ENCODE results near the gene S100PBP. TPM values are rescaled to one million over a fixed set of nuclear protein-coding genes. Genes with fewer than 3 reads are reported as not detected.

The S100PBP gene
- total and polyA plus RNA-seq, 2 donors (not counting 3 experiments of a cell fraction or from before 2014, with no cell fraction given) = 15.4 to 38.6 TPM

DNA sequence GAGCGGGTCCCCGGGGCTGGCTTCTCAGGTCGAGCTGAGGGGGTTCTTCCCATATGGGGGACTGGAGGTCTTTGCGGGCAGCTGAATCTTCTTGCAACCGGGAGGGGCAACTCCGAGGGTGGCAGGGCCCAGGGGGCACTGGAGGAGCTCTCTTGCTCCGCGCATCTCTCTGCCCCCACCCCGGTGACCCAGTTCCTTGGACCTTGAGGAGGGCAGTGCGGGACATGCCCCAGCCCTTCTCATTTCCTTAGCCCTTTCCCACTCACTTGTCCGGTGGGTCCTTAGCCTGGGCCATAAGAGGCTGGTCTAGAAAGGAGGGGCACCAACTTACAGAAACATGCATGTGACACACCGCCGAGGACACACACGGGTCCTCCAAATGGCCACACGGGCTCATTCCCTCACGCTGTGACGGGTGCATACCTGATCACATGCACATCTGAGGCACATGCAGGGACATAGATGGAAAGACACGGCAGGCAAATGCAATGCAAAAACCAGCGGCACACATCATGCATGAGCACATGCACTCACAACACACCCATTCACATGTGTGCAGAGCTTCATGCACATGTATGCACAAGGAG is 69.5 kb downstream of the S100PBP start:
- no peak overlapping the region for H3K4me2 ChIP-seq (ENCODE audit: insufficient read depth, low read length)
- CTCF ChIA-PET = interaction anchor here (0.5 to 3.3 kb wide), 11 partner anchors 8 to 229 kb away, joined by 3 to 20 read pairs (median 3); no protein-coding TSS in a partner anchor
- POLR2A ChIA-PET = no interaction called here

More for the DNA sequence above, 69.5 kb downstream of the S100PBP start:
- Histone ChIP-seq H3K79me2 (ENCODE audit: control insufficient read depth, insufficient read depth, low read length) (no peaks in the 10 kb centered on the region), H3K27ac (ENCODE audit: insufficient read depth, low read depth, low read length) (no peak overlapping the region), H3K9me3 (replicated peaks; ENCODE audit: control insufficient read depth, insufficient read depth, low read length) (no peaks in the 10 kb centered on the region), H2AFZ (ENCODE audit: low read depth, low read length) (no peak overlapping the region), H3K9me1 (replicated peaks; ENCODE audit: control insufficient read depth, extremely low read depth, insufficient read depth, low read length) (no peaks in the 10 kb centered on the region), H3K27me3 (ENCODE audit: control insufficient read depth in 2 of 2, insufficient read depth in 2 of 2, low read length in 2 of 2) (peaks cover 21 to 23% of the 10 kb centered on the region in 2 experiments), H3K4me1 (ENCODE audit: control insufficient read depth, extremely low read depth, insufficient read depth, low read length) (no peaks in the 10 kb centered on the region), H3K36me3 (ENCODE audit: control insufficient read depth in 2 of 2, extremely low read depth in 1 of 2, insufficient read depth in 2 of 2, low read length in 2 of 2) (no peaks in the 10 kb centered on the region), H3K9ac (replicated peaks; ENCODE audit: extremely low read depth, insufficient read depth, low read length) (no peak overlapping the region), H3K4me3 (replicated peaks in 1 of 3; ENCODE audit: insufficient read depth in 1 of 3, low read depth in 1 of 3, low read length in 3 of 3) (no peak overlapping the region), H4K20me1 (replicated peaks; ENCODE audit: control insufficient read depth, extremely low read depth, insufficient read depth, low read length) (no peaks in the 10 kb centered on the region)
- intact Hi-C loops (cut with micrococcal nuclease) (no loop called here), dilution Hi-C loops (cut with MboI; ENCODE audit: extremely low pct_ligation_motif_present, low sequenced_read_pairs) (no loop called here)
- TF ChIP-seq JUN (IDR thresholded peaks at IDR 0.05; ENCODE audit: borderline replicate concordance, insufficient read depth, insufficient read length, low read depth) (no peak), POLR2A (IDR thresholded peaks at IDR 0.05; ENCODE audit: low read depth, low read length) (no peak), GATA2 (IDR thresholded peaks at IDR 0.05; ENCODE audit: insufficient read depth, insufficient read length, low read depth, low read length) (no peak), MYC (IDR thresholded peaks at IDR 0.05; ENCODE audit: low read depth, low read length) (no peak), EZH2 (IDR thresholded peaks at IDR 0.05; ENCODE audit: borderline replicate concordance, low read depth, low read length, severe bottlenecking) (no peak), FOS (IDR thresholded peaks at IDR 0.05; ENCODE audit: borderline replicate concordance, insufficient read depth, low read length) (no peak), POLR2AphosphoS5 (IDR thresholded peaks at IDR 0.05; ENCODE audit: insufficient read depth, low read depth, low read length) (no peak)
- TF ChIP-seq, protein P1, sequence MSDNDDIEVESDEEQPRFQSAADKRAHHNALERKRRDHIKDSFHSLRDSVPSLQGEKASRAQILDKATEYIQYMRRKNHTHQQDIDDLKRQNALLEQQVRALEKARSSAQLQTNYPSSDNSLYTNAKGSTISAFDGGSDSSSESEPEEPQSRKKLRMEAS (IDR thresholded peaks at IDR 0.05; ENCODE audit: insufficient read depth, insufficient read length) = no peak
- TF ChIP-seq, protein P2, sequence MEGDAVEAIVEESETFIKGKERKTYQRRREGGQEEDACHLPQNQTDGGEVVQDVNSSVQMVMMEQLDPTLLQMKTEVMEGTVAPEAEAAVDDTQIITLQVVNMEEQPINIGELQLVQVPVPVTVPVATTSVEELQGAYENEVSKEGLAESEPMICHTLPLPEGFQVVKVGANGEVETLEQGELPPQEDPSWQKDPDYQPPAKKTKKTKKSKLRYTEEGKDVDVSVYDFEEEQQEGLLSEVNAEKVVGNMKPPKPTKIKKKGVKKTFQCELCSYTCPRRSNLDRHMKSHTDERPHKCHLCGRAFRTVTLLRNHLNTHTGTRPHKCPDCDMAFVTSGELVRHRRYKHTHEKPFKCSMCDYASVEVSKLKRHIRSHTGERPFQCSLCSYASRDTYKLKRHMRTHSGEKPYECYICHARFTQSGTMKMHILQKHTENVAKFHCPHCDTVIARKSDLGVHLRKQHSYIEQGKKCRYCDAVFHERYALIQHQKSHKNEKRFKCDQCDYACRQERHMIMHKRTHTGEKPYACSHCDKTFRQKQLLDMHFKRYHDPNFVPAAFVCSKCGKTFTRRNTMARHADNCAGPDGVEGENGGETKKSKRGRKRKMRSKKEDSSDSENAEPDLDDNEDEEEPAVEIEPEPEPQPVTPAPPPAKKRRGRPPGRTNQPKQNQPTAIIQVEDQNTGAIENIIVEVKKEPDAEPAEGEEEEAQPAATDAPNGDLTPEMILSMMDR (IDR thresholded peaks at IDR 0.05; ENCODE audit: extremely low read depth in 1 of 2, insufficient read depth in 1 of 2, low read depth in 1 of 2, low read length in 2 of 2) = no peak
- DNase-seq (ENCODE audit: low read depth, low spot score) (no peak), FAIRE-seq (no peak)
- no TSS peak for BruUV-seq (replicated peaks)
